OCI-LY1 (cell line): ENCODE measurements around the gene KAT6B.

Experiments used
- H2AFZ ChIP-seq: fragments of 200-600 bp; sonication (generic), shearing (Covaris generic); 2 replicates; pipeline ENCODE4 v1.6.0; 2014; ENCODE audit warnings: antibody characterized with exemption, mild to moderate bottlenecking, low read length
- H3F3A ChIP-seq: fragments of 200-600 bp; sonication (generic), shearing (Covaris generic); 2 replicates; pipeline ENCODE4 v1.6.0; 2014; ENCODE audit warnings: mild to moderate bottlenecking, antibody characterized with exemption, low read length, moderate library complexity; ENCODE audit not compliant: insufficient read depth
- H3K27ac ChIP-seq: fragments of 200-600 bp; sonication (generic); 2 replicates; pipeline ENCODE4 v1.5.1; 2014; ENCODE audit warnings: low read length, mixed run types, mild to moderate bottlenecking, low read depth; ENCODE audit not compliant: poor library complexity, severe bottlenecking
- H3K27me3 ChIP-seq: fragments of 200-600 bp; sonication (generic); 2 replicates; pipeline ENCODE4 v1.6.0; 2014; ENCODE audit warnings: antibody characterized with exemption, mild to moderate bottlenecking, low read length, moderate library complexity; ENCODE audit not compliant: insufficient read depth
- H3K36me3 ChIP-seq: fragments of 200-600 bp; sonication (generic); 2 replicates; pipeline ENCODE4 v1.6.1; 2014; ENCODE audit warnings: mild to moderate bottlenecking, antibody characterized with exemption, low read length, moderate library complexity, mixed read lengths; ENCODE audit not compliant: insufficient read depth
- H3K4me1 ChIP-seq: fragments of 200-600 bp; sonication (generic); 2 replicates; pipeline ENCODE4 v1.5.1; 2014; ENCODE audit warnings: mild to moderate bottlenecking, low read length, moderate library complexity; ENCODE audit not compliant: insufficient read depth, severe bottlenecking
- H3K4me2 ChIP-seq: fragments of 200-600 bp; sonication (generic), shearing (Covaris generic); 2 replicates; pipeline ENCODE4 v1.6.1; 2014; ENCODE audit warnings: low read length
- H3K4me3 ChIP-seq: fragments of 200-600 bp; sonication (generic); 2 replicates; pipeline ENCODE4 v1.5.1; 2014; ENCODE audit warnings: low read length, low read depth, mild to moderate bottlenecking, mixed read lengths; ENCODE audit not compliant: poor library complexity, severe bottlenecking
- H3K79me2 ChIP-seq: fragments of 200-600 bp; shearing (Covaris generic); 2 replicates; pipeline ENCODE4 v1.6.1; 2016; ENCODE audit warnings: mixed run types, low read length, mixed read lengths; ENCODE audit not compliant: insufficient read depth
- H3K9ac ChIP-seq: fragments of 200-600 bp; sonication (generic), shearing (Covaris generic); 2 replicates; pipeline ENCODE4 v1.6.1; 2014; ENCODE audit warnings: mild to moderate bottlenecking, low read length, mixed read lengths
- H3K9me2 ChIP-seq: fragments of 200-600 bp; sonication (generic), shearing (Covaris generic); 2 replicates; pipeline ENCODE4 v1.6.1; 2014; ENCODE audit warnings: low read depth, mild to moderate bottlenecking, low read length, mixed read lengths
- H3K9me3 ChIP-seq: fragments of 200-600 bp; shearing (Covaris generic); 2 replicates; pipeline ENCODE4 v1.6.1; 2014; ENCODE audit warnings: low read length, mixed read lengths
- H4K20me1 ChIP-seq: fragments of 200-600 bp; sonication (generic), shearing (Covaris generic); 2 replicates; pipeline ENCODE4 v1.6.0; 2016; ENCODE audit warnings: mild to moderate bottlenecking, low read length; ENCODE audit not compliant: insufficient read depth
- EZH2 ChIP-seq: fragments of 200-600 bp; sonication (generic), shearing (Covaris generic); IDR thresholded peaks from 2 replicates; pipeline ENCODE4 v1.8.0; 2017; ENCODE audit warnings: borderline replicate concordance, mixed run types, mild to moderate bottlenecking, antibody characterized with exemption, low read length, moderate library complexity, mixed read lengths
- TF ChIP-seq, protein P1 (sequence below): fragments of 200-600 bp; sonication (generic), shearing (Covaris generic); IDR thresholded peaks from 2 replicates; pipeline ENCODE4 v1.5.1; 2017; ENCODE audit warnings: mild to moderate bottlenecking, antibody characterized with exemption, low read length, moderate library complexity, mixed read lengths

The KAT6B gene

DNA sequence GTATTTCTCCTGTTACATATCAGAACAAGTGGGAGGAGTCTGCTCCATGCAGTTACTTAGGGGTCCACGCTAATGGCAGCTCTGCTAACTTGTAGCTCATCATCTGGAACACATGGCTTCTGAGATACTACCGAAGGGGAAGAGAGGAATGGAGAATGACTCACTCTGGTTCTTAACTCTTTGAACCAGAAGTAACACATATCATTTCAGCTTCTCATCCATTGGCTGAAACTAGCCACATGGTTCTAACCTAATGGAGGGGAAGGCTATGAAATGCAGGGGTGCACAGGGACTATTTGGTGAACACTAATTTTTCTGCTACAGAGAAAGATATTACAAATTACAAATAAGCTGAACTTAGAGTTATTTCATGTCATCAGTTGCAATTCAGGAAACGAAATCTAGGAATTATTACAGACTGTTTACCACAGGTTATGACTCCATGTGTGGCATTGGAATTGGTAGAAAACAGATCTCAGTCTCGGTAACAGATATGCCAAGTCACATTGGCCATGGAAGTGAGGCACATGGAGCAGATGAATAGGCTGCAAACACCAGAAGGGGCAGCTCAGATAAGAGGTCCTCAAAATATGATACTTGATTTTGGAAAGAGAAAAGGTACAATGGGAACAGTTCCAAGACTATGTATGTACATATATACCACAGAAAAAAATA, 9.4 kb upstream of the KAT6B start:
- Histone ChIP-seq H2AFZ (no peak overlapping the region), H3K4me1 (no peaks in the 10 kb centered on the region), H3K27ac (no peak overlapping the region), H3F3A (no peaks in the 10 kb centered on the region), H3K9ac (no peak overlapping the region), H3K27me3 (no peaks in the 10 kb centered on the region), H3K36me3 (no peaks in the 10 kb centered on the region), H4K20me1 (no peaks in the 10 kb centered on the region), H3K9me2 (no peaks in the 10 kb centered on the region), H3K4me3 (no peak overlapping the region), H3K4me2 (no peak overlapping the region), H3K79me2 (no peaks in the 10 kb centered on the region), H3K9me3 (peaks cover 10% of the 10 kb centered on the region)
- TF ChIP-seq, protein P1, sequence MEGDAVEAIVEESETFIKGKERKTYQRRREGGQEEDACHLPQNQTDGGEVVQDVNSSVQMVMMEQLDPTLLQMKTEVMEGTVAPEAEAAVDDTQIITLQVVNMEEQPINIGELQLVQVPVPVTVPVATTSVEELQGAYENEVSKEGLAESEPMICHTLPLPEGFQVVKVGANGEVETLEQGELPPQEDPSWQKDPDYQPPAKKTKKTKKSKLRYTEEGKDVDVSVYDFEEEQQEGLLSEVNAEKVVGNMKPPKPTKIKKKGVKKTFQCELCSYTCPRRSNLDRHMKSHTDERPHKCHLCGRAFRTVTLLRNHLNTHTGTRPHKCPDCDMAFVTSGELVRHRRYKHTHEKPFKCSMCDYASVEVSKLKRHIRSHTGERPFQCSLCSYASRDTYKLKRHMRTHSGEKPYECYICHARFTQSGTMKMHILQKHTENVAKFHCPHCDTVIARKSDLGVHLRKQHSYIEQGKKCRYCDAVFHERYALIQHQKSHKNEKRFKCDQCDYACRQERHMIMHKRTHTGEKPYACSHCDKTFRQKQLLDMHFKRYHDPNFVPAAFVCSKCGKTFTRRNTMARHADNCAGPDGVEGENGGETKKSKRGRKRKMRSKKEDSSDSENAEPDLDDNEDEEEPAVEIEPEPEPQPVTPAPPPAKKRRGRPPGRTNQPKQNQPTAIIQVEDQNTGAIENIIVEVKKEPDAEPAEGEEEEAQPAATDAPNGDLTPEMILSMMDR, result no peak
- TF ChIP-seq EZH2, result no peak

DNA sequence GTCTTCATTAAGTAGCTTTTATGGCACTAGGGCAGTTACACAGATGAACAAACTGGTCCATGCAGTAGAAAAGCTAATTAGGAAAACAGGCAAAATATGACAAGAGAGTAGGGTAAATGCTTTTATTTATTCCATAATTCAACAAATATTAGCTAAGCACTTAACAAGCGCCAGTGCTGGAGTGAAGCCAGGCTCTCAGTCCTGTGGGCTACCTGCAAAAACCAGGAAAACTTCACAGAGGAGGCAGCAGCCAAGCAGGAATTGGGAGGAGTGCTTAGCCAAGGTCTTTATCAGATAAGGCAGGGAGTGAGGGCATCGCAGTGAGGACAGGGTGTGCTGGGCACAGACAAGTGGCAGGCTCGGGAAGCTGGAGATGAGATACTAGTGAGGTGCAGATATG, 4.9 kb upstream of the KAT6B start:
- no peaks in the 10 kb centered on the region for H3K9me2 ChIP-seq
- no peaks in the 10 kb centered on the region for H3K27me3 ChIP-seq
- H3F3A ChIP-seq, result 0 out of 2 replicates have a peak, but pooled peaks cover 6% of the 10 kb centered on the region
- peaks cover 10% of the 10 kb centered on the region for H3K9me3 ChIP-seq
- H3K36me3 ChIP-seq, result no peaks in the 10 kb centered on the region
- TF ChIP-seq, protein P1, result no peak
- TF ChIP-seq EZH2, result no peak
- no peak overlapping the region for H3K4me2 ChIP-seq
- H3K27ac ChIP-seq, result no peak overlapping the region
- peaks cover 13% of the 10 kb centered on the region for H3K4me1 ChIP-seq
- H3K79me2 ChIP-seq, result no peaks in the 10 kb centered on the region
- H4K20me1 ChIP-seq, result no peaks in the 10 kb centered on the region
- H3K4me3 ChIP-seq, result no peak overlapping the region
- H3K9ac ChIP-seq, result no peak overlapping the region
- no peak overlapping the region for H2AFZ ChIP-seq

DNA sequence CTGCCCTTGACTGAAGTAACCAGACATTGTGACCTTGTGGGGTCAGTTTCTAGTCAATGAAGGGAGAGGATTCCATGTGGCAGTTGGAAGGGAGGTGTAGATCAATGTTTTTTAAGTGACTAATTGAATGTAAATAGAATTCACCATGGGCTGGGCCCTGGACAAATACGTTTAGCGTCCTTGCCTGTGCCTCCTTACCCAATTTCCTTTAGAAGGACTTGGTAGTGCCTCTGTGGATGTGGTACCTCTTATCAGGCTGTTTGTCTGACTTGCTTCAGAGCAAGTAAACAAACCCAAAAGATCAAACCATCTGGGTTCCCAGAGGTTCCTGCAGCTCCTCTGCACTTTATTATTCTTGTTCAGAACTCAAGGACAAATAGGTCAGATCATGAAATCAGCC, 4.3 kb upstream of the KAT6B start:
- peaks cover 5% of the 10 kb centered on the region for H3K9me3 ChIP-seq
- H3K9me2 ChIP-seq, result no peaks in the 10 kb centered on the region
- H3K27me3 ChIP-seq, result no peaks in the 10 kb centered on the region
- no peak overlapping the region for H3K27ac ChIP-seq
- no peak overlapping the region for H3K9ac ChIP-seq
- H4K20me1 ChIP-seq, result no peaks in the 10 kb centered on the region
- H3K4me2 ChIP-seq, result no peak overlapping the region
- H3K4me1 ChIP-seq, result peaks cover 13% of the 10 kb centered on the region
- H3K79me2 ChIP-seq, result peaks cover under 1% of the 10 kb centered on the region; the same call in 1 of the 2 replicates
- TF ChIP-seq, protein P1, result no peak
- no peak for TF ChIP-seq EZH2
- no peak overlapping the region for H3K4me3 ChIP-seq
- H2AFZ ChIP-seq, result no peak overlapping the region
- no peaks in the 10 kb centered on the region for H3K36me3 ChIP-seq
- H3F3A ChIP-seq, result 0 out of 2 replicates have a peak, but pooled peaks cover 6% of the 10 kb centered on the region
